ENCODE measurements around the gene PLCB4. TPM values are rescaled to one million over a fixed set of nuclear protein-coding genes. Genes with fewer than 3 reads are reported as not detected.

PLCB4 gene
- total and polyA plus RNA-seq, 12 donors = 0.26 to 8.5 (median 2.8) TPM

DNA sequence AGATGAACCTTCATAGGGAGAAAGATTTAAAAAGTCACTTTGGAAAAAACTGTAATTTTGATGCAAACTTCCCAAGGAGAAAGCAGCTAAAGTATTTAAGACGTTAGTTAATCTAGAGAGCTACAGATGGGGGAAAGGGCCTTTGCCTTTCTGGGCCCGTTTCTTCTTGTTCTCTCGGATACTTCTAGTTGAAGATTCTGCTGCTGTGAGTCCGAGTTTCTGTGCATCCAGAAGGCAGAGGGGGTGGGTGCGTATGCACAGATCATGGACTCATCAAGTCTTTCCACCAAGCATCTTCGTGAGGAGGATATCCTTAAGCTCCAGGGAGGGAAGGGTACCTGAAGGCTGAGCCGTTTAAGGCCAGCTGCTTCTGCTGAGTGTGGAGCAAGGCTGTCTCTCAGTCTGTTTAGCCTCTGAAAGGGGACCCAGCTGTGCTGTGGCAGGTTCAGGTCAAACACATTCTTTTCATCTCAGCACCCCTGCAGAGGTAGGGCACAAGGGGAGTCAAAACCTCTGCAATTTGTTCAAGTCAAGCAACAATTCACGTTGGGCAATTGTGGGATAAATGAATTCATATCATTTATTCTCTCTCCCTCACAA lies 449.8 kb downstream of the PLCB4 start:
- Histone ChIP-seq H3K4me3 (no peak overlapping the region), H3K27ac (no peak overlapping the region), H3K9me3 (replicated peaks in 1 of 3) (no peaks in the 10 kb centered on the region), H3K27me3 (peaks cover 49% of the 10 kb centered on the region), H3K4me1 (replicated peaks in 1 of 2) (peaks cover 0 to 8% of the 10 kb centered on the region in 2 donors), H3K36me3 (replicated peaks in 1 of 2) (no peaks in the 10 kb centered on the region)
- intact Hi-C loops (cut with DNase I) = no loop called here
- TF ChIP-seq POLR2A (IDR thresholded peaks at IDR 0.05) (no peak), CTCF (IDR thresholded peaks at IDR 0.05) (no peak)
- no peak for DNase-seq
- 48 to 63% (median 57%) methylated on average over 8 of the region's 8 CpGs for WGBS, 4 donors

DNA sequence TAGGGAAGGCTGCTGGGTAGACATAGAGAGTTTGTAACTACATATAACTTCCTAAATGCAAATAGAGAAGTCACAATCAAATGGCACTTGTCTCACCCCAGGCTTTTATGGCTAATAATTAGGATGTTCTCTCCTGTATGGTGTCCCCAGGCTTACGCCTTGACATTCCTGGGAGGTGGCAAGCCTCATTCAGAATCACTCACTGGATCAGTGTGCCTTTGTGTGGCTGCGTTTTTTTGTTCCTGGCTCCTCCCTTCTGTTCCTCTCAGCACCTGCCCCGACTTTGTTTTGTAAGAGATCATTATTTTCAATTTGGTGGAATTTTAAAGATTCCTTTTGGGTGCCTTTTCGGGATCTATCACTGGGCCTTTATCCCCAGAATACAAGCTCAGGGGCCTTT lies 451.2 kb downstream of the PLCB4 start:
- Histone ChIP-seq H3K4me1 (replicated peaks in 1 of 2) (peaks cover 0 to 8% of the 10 kb centered on the region in 2 donors), H3K27me3 (peaks cover 40% of the 10 kb centered on the region), H3K4me3 (no peak overlapping the region), H3K36me3 (replicated peaks in 1 of 2) (no peaks in the 10 kb centered on the region), H3K27ac (no peak overlapping the region), H3K9me3 (replicated peaks in 1 of 3) (no peaks in the 10 kb centered on the region)
- no peak for DNase-seq
- WGBS, 4 donors = 78 to 82% (median 82%) methylated on average over 4 of the region's 4 CpGs
- intact Hi-C loops (cut with DNase I) = no loop called here
- TF ChIP-seq CTCF (IDR thresholded peaks at IDR 0.05) (no peak), POLR2A (IDR thresholded peaks at IDR 0.05) (no peak)

GRCh38 chr20:9523636-9524035 lies 454.7 kb downstream of the PLCB4 start:
- no peak for TF ChIP-seq CTCF (IDR thresholded peaks at IDR 0.05)
- TF ChIP-seq POLR2A (IDR thresholded peaks at IDR 0.05) = no peak
- Histone ChIP-seq H3K9me3 (replicated peaks in 1 of 3) (no peaks in the 10 kb centered on the region), H3K4me3 (no peak overlapping the region), H3K27ac (no peak overlapping the region), H3K27me3 (peaks cover 17% of the 10 kb centered on the region), H3K4me1 (replicated peaks in 1 of 2) (no peaks in the 10 kb centered on the region), H3K36me3 (replicated peaks in 1 of 2) (no peaks in the 10 kb centered on the region)
- intact Hi-C loops (cut with DNase I) = no loop called here
- WGBS, 4 donors = 69 to 82% (median 77%) methylated on average over 3 of the region's 3 CpGs
- no peak for DNase-seq

Data from adrenal gland (tissue), 12 donors.